T-helper 2 cell treated with Interferon-gamma antibody and Interleukin-4, amounts not matched to agents 5 μg/mL and 100 μg/mL, for 36 hours (primary cell): ENCODE measurements around the gene WNK2.

ENCODE experiments used
- DNase-seq: peaks from one replicate; pipeline ENCODE4 v3.0.0; 2021; ENCODE audit warnings: low spot score
- H3K27ac Mint-ChIP-seq: one replicate; pipeline ENCODE4 v1.8.0; 2021; ENCODE audit warnings: mild to moderate bottlenecking, mixed read lengths
- H3K27me3 Mint-ChIP-seq: one replicate; pipeline ENCODE4 v1.8.0; 2021; ENCODE audit warnings: low read depth, mixed read lengths
- H3K36me3 Mint-ChIP-seq: one replicate; pipeline ENCODE4 v1.8.0; 2021; ENCODE audit warnings: low read depth, mixed read lengths
- H3K4me1 Mint-ChIP-seq: one replicate; pipeline ENCODE4 v1.8.0; 2021; ENCODE audit warnings: low read depth, mixed read lengths
- H3K4me3 Mint-ChIP-seq: one replicate; pipeline ENCODE4 v1.8.0; 2022; ENCODE audit warnings: mild to moderate bottlenecking, moderate library complexity, mixed read lengths
- H3K9me3 Mint-ChIP-seq: one replicate; pipeline ENCODE4 v1.8.0; 2021; ENCODE audit warnings: mixed read lengths

The WNK2 gene

DNA sequence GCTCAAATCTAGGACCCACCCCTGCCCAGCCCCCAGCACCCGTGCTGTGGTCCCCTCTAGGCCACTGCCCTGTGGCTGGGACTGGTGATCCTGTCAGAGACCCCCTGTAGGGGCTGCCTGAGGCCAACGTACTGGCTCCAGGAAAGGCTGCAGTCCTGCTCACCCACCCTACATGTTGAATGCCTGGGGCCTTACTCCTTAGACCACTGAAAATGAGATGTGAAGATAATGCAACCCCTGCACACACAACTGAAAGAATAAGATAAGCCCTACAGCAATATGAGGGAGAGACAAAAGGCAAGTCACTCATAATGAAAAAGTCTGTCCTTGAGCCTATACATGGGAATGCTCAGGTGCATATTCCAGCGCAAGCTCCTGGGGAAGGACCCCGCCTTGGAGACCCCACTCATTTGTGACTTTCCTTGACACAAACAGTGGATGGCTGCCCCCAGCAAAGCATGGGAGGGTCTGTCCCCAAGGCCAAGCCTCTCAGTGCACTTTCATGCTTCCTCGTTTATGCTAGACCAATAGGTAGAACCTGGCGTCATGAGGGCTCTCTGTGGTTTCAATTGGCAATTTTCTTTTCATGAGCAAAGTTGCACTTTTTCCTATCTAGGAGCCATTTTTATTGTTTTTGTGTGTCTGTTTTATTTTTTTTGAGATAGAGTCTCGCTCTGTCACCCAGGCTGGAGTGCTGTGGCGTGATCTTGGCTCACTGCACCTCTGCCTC, 12.5 kb upstream of the WNK2 start:
- no peak for DNase-seq
- no peak overlapping the region for H3K27ac Mint-ChIP-seq
- peaks cover 3% of the 10 kb centered on the region for H3K27me3 Mint-ChIP-seq
- H3K9me3 Mint-ChIP-seq: no peaks in the 10 kb centered on the region
- no peaks in the 10 kb centered on the region for H3K36me3 Mint-ChIP-seq
- H3K4me3 Mint-ChIP-seq: no peak overlapping the region
- peaks cover 5% of the 10 kb centered on the region for H3K4me1 Mint-ChIP-seq

DNA sequence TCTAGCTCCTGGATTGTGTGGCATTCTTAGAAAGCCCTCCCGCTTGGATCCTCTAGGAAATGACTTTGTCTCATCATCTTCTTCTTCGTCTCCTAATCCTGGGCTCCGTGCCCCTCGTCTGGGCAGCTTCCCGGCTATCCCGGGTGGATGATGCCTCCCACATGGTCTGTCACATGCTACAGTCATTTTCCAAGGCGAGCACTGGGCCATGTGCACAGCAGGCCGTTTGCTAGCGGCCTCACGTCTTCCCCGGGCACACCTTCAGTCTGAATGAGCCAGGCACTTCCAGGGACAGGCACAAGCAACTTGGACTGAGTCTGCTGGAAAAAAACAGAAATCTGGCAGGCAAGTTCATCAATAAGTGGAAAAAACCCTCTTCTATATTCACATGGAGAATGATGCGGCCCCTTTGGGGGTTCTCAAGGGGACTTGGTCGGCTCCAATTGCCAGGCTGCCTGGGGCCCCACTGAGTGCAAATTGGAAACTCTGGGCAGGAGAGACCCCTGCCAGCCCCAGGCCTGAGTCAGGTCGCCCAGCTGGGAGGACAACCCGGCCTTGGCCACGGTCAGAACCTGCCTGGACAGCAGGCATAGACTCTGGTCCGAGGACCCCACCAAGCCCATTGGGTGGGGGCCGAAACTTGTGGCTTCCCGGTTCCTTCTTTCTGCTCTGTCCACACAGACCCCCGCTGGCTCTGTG, 11.1 kb upstream of the WNK2 start:
- Mint-ChIP-seq H3K4me3 (no peak overlapping the region), H3K4me1 (peaks cover 5% of the 10 kb centered on the region), H3K9me3 (no peaks in the 10 kb centered on the region), H3K36me3 (no peaks in the 10 kb centered on the region), H3K27ac (no peak overlapping the region), H3K27me3 (peaks cover 4% of the 10 kb centered on the region)
- no peak for DNase-seq

DNA sequence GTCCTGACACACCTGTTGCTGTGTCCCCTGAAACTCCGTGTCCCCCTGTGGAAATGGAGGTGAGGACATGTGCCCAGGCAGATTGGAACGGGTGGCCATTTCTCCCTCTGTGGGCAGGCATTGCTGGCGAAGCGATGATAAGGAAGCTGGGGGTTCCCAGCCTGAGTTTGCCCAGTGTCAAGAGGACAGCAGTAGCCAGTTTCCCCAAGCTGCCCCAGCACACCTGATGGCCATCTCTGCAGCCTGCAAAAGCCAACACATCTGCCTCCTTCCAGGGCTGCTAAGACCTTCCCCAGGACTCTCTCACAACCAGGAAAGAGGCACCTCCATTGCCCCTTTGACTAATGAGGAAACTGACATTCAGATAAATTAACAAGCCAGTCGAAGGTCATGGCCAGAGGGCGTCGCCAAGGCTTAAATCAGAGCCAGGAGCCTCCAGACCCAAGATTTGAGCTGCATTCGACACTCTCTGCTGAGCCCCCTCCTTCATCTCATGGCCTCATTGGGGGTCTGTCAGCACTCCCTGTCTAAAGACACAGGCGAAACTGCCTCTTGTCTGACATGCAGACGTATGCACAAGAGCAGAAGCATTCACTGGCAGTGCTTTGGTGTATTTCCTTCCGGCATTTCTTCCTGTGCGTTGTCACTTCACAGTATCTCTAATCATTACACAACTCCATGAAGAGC, 10.4 kb upstream of the WNK2 start:
- H3K4me3 Mint-ChIP-seq: no peak overlapping the region
- H3K27me3 Mint-ChIP-seq: peaks cover 5% of the 10 kb centered on the region
- H3K4me1 Mint-ChIP-seq: peaks cover 5% of the 10 kb centered on the region
- DNase-seq: no peak
- H3K27ac Mint-ChIP-seq: no peak overlapping the region
- no peaks in the 10 kb centered on the region for H3K9me3 Mint-ChIP-seq
- H3K36me3 Mint-ChIP-seq: no peaks in the 10 kb centered on the region

DNA sequence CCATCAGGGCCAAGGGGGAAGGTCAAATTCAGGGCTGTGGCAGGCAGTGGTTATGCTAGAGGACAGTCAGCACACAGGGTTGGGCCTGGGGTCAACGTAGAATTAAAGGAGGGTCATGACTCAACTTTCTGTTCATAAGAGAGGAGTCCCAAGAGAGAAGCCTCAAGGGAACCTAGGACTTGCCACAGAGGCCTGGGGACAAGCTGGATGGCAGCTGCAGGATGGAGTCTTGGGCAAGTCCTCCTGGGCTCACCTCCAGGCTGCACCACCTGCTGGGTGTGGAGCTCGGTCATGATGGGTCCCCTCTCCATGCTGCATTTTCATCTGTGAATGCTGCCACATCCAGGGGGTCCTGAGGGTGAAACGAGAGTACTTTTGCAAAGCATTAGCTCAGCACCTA, 9.0 kb upstream of the WNK2 start:
- Mint-ChIP-seq H3K9me3 (no peaks in the 10 kb centered on the region), H3K27me3 (peaks cover 5% of the 10 kb centered on the region), H3K4me3 (no peak overlapping the region), H3K36me3 (no peaks in the 10 kb centered on the region), H3K4me1 (peaks cover 2% of the 10 kb centered on the region), H3K27ac (no peak overlapping the region)
- no peak for DNase-seq

DNA sequence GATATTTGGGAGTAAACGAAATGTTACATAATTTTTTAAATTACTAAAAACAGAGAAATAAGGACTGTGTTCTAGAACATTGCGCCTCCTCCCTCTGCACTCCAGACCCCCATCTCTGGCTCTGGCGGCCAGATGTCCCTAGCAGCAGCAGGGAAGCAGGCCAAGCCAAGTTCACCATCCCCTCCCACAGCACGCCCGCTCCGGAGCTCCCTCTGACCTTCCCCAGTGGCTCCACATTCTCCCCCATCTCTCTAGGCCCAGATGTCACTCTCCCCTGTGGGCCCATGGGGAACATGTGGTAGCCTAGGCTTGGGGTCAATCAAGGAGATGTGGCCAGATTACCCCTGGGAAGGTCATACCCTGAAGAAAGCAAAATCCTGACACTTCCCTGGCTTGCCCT, 6.3 kb upstream of the WNK2 start:
- no peak overlapping the region for H3K27ac Mint-ChIP-seq
- H3K4me1 Mint-ChIP-seq: no peaks in the 10 kb centered on the region
- H3K9me3 Mint-ChIP-seq: no peaks in the 10 kb centered on the region
- no peaks in the 10 kb centered on the region for H3K36me3 Mint-ChIP-seq
- DNase-seq: no peak
- peaks cover 20% of the 10 kb centered on the region for H3K27me3 Mint-ChIP-seq
- H3K4me3 Mint-ChIP-seq: no peak overlapping the region

DNA sequence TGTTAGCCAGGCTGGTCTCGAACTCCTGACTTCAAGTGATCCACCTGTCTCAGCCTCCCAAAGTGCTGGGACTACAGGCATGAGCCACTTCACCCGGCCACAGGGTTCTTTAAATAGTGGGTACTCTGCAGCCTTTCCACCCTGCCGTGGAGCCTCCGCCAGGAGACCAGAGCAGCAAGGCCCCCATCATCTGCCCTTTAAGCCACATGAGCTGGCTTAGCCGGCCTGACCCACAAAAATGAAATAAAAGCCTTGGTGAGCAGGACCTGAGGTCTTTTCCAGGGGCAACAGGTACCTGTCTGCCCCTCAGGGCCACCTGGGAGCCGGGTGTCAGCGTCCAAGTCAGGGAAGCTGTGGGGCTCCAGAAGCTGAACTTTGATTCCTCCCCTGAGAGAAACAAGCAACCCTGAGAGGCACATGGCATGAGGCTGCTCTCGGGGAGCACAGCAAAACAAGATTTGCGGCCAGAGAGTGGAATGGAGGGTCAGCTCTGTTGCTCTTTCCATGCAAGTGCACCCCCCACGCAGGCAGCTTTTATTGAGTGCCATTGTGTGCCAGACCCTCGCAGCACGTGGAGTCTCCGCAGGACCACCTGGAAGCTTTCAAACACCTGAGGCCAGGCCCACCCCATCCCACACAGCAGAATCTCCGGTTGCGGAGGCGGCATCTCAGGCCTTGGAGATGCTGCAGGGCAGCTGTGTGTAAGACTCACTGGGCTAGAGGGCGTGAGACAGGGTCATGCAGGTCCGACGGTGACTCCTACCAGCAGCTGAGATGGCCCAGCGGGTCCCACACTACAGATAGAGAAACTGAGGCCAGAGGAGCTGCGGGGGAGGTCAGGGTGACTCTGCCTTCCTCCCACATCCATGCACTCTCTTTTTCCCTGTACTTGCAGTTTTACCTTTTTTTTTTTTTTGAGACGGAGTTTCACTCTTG, 4.8 kb upstream of the WNK2 start:
- H3K27ac Mint-ChIP-seq: no peak overlapping the region
- peaks cover 28% of the 10 kb centered on the region for H3K27me3 Mint-ChIP-seq
- peaks cover 2% of the 10 kb centered on the region for H3K4me1 Mint-ChIP-seq
- H3K9me3 Mint-ChIP-seq: no peaks in the 10 kb centered on the region
- DNase-seq: no peak
- no peaks in the 10 kb centered on the region for H3K36me3 Mint-ChIP-seq
- H3K4me3 Mint-ChIP-seq: no peak overlapping the region

DNA sequence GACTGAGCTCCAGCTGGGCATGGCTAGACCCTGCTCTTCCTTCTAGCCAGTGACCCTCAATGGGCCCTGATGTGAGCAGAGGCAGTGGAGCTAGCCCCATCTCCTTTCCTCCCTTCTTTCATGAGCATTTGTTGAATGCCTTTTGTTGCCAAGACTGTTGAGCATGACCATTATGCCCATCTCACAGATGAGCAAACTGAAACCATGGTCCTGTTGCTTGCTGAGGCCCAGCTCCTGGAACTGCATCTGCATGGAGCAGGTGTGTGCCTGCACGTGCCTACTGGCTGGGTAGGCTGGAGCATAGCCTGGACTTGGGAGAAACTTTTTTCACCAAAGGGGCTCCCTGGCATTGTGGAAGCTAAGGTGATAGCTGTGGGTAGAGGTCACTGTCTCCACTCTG, 3.0 kb upstream of the WNK2 start:
- Mint-ChIP-seq H3K27me3 (peaks cover 34% of the 10 kb centered on the region), H3K27ac (no peak overlapping the region), H3K4me1 (peaks cover 2% of the 10 kb centered on the region)

DNA sequence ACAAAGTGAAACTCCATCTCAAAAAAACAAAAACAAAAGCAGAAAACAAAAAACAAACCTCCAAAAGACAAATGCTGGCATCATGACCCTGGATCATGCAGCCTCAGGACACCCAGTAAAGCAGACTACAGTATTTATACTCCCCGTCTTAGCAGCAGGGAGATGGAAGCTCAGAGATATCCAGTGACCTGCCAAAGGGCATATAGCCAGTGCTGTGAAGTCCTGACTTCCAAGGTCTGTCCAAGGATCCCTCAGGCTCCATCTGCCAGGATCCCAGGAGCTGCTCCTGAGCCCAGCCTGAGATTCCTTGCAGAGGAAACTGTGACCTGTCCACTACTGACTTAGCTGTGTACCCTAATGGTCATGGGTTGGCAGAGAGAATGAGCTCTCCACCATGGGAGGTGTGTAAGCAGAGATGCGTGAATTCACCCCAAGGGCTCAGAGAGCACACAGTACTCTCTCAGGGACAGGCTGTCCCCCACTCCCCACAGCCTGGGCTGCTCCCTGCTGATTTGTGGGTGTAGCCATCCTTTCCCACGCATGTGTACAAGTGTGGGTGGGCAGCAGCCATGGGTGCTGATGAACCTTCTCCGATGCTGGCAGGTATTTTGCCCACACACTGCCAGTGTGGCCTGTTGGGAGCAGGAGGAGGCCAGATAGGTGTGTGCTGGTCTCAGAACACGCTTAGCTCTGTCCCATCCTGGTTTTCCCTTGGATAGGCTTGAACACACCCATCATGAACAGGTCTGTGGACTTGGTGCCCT, 2.1 kb upstream of the WNK2 start:
- Mint-ChIP-seq H3K9me3 (no peaks in the 10 kb centered on the region), H3K27me3 (peaks cover 43% of the 10 kb centered on the region), H3K4me3 (no peak overlapping the region), H3K4me1 (peaks cover 2% of the 10 kb centered on the region), H3K36me3 (no peaks in the 10 kb centered on the region), H3K27ac (no peak overlapping the region)
- DNase-seq: no peak

More for the DNA sequence above, 3.0 kb upstream of the WNK2 start:
- DNase-seq: no peak
- H3K36me3 Mint-ChIP-seq: no peaks in the 10 kb centered on the region
- H3K4me3 Mint-ChIP-seq: no peak overlapping the region
- no peaks in the 10 kb centered on the region for H3K9me3 Mint-ChIP-seq

DNA sequence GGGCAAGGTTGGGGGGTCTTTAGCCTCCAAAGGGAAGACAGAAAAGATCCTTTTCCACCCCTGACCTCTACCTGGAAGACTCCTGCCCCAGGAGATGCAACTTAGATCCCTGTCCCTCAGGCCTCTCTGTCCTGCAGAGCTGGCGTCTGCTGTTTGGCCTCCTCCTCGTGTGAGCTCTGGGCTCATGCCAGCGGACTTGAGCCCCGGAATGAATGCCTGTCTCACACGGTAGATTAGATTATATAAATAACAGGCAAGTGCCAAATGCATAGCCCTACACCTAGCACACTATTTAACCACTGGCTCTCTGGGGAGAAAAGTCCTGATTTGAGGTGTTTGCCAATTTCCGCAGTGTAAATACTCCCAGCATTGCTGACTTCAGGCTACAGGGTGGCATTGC, 1.4 kb upstream of the WNK2 start:
- H3K27ac Mint-ChIP-seq: no peak overlapping the region
- no peak overlapping the region for H3K4me3 Mint-ChIP-seq
- peaks cover 47% of the 10 kb centered on the region for H3K27me3 Mint-ChIP-seq
- no peaks in the 10 kb centered on the region for H3K9me3 Mint-ChIP-seq
- no peak for DNase-seq
- H3K36me3 Mint-ChIP-seq: no peaks in the 10 kb centered on the region
- peaks cover 2% of the 10 kb centered on the region for H3K4me1 Mint-ChIP-seq

DNA sequence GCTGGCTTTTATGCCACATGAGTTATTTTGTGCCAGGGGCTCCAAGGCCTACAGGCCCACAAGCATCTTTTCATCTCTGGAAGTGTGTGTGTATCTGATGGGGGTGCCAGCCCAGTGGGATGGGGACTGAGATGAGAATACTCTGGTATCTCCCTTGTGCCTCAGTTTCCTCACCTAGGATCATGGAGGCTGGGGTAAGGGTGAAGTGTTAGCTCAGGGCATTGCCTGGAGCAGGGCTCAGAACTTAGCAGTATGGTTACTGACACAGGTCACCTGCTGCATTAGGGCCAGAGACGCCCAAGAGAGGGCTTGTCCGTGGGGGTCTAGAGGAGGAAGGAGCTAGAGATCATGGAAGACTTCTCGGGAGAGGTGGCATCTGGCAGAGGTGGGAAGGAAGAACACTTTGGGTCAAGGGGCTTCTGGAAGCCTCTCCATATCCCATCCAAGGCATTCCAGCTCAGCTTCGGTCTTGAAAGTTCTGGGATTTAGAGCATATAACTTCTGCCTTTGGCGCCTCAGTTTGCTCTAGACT, 742 bp upstream of the WNK2 start:
- Mint-ChIP-seq H3K27ac (no peak overlapping the region), H3K4me3 (peak overlapping the region; percentile 72), H3K36me3 (no peaks in the 10 kb centered on the region), H3K9me3 (no peaks in the 10 kb centered on the region), H3K27me3 (peaks cover 51% of the 10 kb centered on the region), H3K4me1 (peaks cover 2% of the 10 kb centered on the region)
- no peak for DNase-seq

DNA sequence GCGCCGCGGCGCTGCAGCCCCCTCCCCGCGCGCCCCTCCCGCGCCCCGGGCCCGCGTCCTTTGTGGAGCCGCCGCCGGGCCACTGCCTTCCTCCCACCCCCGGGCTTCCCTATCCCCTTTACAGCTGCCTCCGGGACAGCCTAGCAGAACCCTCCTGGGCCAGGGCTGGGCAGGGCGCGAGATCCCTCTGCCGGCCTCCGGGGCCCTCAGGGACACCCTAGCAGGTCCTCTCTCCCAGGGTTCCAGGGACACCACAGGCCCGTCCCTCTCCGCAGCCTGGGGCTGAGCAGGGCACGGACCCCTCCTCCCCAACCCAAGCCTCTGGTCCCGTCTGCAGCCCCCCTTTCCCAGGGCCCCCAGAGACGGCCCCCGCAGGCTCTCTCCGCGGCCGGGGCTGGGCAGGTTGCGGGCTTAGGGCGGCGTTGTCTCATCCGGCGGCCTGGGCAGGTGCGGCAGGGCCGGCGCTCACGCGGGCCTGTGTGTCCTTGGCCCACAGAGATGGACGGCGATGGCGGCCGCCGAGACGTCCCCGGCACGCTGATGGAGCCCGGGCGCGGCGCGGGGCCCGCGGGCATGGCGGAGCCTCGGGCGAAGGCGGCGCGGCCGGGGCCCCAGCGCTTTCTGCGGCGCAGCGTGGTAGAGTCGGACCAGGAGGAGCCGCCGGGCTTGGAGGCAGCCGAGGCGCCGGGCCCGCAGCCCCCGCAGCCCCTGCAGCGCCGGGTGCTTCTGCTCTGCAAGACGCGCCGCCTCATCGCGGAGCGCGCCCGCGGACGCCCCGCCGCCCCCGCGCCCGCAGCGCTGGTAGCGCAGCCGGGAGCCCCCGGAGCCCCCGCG, 710 bp downstream of the WNK2 start:
- H3K9me3 Mint-ChIP-seq: no peaks in the 10 kb centered on the region
- H3K27me3 Mint-ChIP-seq: peaks cover 54% of the 10 kb centered on the region
- no peak overlapping the region for H3K27ac Mint-ChIP-seq
- H3K4me1 Mint-ChIP-seq: peaks cover 2% of the 10 kb centered on the region
- DNase-seq: no peak
- peak overlapping the region; percentile 64 for H3K4me3 Mint-ChIP-seq
- no peaks in the 10 kb centered on the region for H3K36me3 Mint-ChIP-seq
